GM19328 (cell line): ENCODE results near the gene SPRR3.

Experiments
- ATAC-seq: cut with Tn5 transposase; IDR thresholded peaks from one replicate; pipeline ENCODE4 v1.9.1; 2021; ENCODE audit warnings: mild to moderate bottlenecking, moderate library complexity; ENCODE audit not compliant: unreplicated experiment

SPRR3 gene, protein sequence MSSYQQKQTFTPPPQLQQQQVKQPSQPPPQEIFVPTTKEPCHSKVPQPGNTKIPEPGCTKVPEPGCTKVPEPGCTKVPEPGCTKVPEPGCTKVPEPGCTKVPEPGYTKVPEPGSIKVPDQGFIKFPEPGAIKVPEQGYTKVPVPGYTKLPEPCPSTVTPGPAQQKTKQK

DNA sequence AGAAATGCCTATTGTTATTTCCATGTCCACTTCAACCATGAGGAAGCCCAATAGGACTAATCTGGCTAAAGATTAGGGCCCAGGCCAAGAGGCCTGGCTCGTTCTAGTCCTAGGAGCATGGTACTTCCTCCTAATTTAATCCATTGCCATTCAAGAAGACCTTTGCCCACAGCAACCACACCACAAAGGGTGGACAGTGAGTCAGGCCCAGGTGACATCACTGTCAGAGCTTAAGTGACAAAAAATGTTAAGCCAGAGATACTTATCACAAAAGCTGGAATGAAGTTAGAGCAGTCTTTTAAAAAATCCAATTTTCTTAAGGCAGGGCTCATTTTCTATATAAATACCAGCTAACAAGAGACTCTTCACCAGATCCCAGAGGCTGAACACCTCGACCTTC is at the start of gene SPRR3:
Gene SPRR3 (plus strand): TSS at position 368 of the 400 bp plus-strand sequence. CDS start 1,272 bp downstream, outside the sequence.
- no peak for ATAC-seq

DNA sequence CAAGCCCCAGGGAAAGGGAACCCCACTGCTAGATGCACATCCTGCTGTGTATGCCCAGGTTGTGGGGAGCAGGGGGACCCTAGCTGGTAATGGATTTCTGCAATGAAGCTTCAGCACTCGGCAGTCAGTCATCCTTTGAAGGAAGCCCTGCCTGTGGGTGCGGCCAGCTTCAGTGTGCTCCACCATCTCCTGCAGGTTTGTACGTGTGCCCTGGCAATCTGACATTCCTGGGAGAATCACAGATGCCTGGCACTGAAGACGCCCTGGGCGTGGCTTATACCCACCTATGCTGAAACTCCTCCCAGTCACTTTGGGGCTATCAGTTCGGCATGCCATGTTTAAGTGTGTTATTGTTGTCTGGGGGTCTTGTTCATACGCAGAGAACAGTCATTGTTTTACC is 47.8 kb upstream of the SPRR3 start:
- ATAC-seq: no peak

DNA sequence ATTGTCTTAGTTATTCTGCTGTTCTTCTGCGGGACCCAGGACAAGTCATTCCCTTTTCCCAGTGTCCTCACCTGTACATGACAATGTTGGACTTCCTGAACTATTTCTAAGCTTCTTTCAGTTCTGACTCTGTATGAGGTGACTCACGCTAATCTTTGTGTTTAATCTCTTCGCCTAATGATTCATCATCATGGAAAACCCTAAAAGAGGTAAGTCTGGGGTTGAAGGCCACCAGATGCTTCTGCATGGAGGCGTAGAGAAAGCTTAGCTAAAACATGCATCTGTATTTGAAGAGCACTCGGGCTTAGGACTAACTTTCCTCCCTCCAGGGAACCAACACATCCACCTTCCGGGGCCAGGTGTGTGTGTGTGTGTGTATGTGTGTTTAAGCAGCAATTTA is 47.1 kb upstream of the SPRR3 start:
- no peak for ATAC-seq

DNA sequence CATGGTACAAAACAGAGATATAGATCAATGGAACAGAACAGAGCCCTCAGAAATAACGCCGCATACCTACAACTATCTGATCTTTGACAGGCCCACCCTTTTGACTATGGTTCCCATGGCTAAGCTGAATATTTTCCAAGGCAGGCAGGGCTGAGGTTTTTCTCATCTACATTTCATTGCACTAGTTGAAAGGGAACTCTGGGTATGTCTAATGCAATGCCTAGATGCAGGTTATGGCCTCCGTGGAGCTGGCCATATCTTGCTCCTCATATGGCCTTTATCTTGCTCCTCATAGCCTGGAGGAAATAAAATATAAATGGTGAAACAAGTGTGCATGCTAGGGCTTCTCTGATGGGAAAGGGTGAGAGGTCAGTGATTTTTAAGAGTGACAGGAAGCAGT is 44.0 kb upstream of the SPRR3 start:
- no peak for ATAC-seq

DNA sequence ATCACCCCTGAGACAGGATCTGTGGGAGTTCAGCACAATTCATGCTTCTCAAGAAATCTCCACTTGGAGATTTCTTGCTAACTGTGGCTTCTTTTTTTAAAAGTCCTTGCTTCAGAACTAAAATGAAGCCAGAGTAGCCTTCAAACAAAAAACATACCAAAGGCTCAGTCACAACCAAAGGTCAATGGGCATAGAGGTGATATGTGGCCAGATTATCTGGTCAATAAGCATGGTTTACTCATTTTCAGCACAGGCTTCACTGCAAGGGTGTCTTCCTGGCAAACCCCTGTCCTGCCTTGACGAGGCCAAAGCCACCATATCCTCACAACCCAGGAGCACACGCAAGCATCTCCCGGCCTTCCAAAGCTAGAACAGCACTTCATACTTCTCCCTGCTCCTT is 42.3 kb upstream of the SPRR3 start:
- ATAC-seq: no peak

DNA sequence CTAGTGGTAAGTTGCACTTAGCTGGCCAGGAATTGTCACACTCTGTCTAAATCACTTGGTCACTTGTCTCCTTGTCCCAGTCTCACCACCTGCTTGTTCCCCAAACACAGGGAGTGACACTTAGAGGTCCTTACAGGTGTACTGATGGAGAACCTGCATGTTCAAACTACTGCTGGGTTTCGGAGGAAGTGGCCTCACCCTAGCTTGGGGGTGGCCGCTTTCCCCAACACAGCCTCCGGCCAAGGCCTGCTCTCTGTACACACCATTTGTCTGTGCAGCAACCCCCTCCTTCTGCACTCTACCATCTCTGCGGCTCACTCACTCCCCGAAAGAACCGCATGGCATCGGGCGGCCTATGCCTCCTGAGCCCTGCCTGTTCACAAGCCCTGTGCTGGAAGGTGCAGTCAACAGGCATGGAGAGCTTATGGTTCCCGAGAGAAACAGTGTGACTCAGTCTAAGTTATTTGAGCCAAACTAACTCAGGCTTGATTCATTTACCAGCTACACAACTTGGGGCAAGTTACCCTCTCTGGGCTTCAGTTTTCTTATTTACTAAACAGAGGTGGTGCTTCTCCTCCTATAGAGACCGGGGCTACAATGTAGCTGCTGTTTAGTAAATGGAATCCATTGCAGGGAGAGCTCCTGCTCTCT is 41.6 kb upstream of the SPRR3 start:
- ATAC-seq: no peak

DNA sequence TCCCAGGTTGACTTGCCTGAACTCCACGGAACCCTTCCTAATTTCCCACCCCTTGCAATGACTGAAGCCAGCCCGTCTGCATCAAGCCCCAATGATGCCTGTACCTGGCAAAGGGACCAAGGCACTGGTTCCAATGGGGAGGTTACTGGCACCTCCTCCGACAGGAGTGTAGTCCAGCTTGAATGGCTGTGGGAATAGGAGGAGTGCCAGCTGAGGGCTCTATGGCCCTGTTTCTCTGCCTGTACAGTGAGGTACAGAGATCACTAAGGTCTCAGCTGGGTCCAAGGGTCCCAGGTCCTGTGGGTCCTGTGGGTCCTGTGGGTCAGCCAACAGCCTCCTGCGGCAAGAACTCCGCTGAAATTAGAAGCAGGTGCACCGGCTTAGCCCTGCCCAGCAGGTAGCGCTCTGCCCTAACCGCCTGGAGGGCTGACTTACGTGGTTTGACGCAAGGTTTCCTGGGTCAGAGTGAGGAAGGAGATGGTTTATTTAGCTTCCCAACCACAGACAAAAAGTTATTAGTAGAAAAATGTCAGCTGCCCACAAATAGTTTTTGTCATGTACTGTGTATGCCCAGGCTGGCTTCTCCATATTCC is 41.0 kb upstream of the SPRR3 start:
- no peak for ATAC-seq

DNA sequence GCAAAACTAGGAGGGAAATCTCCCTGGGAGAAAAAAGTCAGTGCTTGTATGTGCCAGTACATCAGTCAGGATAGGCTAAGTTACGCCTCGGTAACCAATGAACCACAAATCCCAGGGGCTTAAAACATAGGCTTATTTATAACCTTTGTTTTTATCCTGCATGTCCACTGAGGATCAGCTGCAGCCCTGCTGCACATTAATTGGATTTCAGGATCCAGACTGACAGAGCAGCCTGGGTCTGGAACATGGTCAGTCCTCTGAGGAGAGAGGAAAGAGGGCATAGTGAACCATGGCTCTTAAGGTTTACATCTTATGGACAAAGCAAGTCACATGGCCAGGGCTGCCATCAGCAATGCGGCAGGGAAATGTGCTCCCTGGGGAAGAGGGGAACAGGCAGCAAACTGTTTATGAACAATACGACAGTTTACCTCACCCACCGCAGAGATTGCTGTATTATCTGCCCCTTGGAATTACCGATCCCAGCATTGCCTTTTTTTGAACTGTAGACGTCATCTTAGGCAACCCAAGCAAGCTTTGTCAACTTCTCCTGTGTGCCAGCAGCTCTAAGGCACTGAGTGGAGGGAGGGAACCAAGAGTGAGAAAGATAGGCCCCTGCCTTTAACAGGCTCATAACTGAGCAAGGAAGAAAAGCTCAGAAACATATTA is 40.2 kb upstream of the SPRR3 start:
- ATAC-seq: no peak

DNA sequence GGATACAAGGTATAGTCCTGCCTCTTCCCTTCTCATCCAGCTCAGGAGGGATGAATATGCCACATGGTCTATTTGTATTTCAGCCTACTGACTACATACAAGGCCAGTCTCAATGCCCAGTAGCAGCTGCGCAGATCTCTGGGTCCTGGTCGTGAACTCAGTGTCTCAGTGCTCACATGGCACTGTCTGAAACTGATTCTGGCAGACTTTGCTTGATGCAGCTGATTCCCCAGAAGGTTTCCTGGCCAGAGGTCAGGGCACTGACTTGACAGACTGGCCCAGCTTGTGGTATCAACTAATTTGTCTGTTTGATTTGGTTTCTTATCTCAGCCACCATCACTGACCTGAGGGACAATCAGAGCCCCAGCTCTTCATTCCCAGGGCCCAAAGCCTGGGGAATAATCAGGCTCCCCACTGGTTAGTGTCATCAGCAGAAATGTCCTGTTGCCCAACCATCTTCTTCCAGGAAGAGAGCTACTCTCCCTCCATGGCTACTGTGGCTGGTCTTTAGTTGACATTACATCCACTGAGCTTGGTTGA is 38.6 kb upstream of the SPRR3 start:
- ATAC-seq: no peak

DNA sequence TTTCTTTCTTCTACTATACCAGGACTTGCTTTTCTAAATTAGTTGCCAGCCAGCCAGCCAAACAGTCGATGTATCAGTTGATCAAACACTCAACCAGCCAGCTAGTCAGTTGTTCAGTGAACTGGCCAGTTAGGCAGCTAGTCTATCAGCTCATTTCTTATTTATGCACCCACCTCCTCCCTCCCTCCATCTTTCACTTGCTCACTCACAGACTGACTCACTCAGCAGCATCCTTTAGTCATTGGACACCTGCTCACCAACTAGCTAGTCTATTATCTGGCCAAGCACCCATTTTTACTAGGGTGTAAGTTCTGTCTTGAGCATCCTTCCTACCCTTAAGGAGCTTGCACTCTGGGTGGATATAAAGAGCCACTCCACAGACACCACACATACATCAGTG is 37.0 kb upstream of the SPRR3 start:
- no peak for ATAC-seq

DNA sequence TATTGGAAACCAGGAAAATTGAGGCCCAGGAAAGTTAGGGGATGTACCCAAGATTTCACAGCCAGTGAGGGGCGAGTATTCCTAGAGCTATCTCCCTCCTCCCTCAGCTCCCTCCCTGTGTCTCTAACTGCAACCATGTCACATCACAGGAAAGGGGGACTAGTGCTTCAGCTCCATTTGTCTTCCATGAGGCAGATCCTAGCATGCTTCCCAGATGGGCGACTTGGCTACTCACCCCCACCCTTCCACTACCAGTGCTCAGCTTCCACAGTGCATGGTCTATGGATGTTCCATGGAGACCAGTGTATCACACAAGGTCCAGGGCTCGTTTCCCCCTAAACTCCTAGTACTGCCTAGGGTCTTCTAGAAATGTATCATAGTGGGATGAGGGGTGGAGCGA is 35.7 kb upstream of the SPRR3 start:
- ATAC-seq: no peak

DNA sequence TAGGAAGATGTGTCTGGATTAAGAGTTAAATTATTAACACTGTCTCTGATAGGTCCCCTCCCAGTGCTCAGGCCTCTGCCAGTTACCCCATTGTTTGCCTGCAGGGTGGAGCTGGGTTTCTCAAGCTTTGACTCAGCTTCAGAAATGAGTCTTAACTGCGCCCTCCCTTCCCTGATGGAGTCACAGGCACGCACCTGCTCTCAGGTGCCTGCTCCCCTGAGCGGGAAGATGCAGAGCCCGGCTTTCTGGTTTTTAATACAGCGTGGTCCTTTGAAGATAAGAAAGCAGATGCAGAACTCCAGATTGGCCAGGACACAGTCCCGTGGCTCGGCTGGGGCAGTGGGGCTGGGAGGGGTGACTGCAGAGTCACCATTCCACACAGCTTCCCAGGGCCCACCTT is 34.3 kb upstream of the SPRR3 start:
- no peak for ATAC-seq

DNA sequence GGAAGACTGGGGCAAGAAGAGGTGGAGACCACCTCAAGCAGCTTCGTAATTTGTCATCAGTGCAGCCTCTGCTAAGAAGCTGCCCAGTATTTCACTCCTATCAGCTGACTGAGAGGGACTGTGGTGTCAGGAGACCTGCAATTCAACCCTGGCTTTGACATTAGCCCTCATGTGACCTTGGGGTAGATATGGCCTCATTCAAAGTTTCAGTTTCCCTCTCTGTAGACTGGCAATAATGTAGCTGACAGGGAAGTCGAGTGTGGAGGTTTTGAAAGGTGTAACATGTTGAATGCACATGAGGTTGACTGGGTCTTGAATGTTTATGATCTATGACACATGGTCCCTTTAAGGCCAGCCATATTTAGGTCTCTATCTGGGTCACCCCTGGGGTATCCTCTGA is 33.3 kb upstream of the SPRR3 start:
- peak; percentile 81 for ATAC-seq

DNA sequence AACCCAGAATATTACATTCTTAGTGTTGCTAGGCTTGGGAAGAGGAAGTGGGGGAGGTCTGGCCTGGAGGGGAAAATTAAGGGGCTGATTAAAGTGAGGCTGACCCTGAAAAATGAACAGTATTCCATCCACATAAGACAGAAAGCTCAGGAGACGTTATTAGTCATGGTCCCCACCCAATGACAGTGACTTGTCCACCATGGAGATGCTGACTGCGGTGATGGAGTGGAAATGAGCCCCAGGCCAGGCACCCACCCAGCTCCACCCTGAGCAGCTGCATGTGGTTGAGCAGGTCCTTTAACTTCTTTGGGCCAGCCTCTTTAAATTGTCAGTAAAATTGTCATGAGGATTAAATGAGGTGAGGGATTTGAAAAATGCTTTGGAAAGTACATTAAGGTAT is 32.5 kb upstream of the SPRR3 start:
- ATAC-seq: no peak

DNA sequence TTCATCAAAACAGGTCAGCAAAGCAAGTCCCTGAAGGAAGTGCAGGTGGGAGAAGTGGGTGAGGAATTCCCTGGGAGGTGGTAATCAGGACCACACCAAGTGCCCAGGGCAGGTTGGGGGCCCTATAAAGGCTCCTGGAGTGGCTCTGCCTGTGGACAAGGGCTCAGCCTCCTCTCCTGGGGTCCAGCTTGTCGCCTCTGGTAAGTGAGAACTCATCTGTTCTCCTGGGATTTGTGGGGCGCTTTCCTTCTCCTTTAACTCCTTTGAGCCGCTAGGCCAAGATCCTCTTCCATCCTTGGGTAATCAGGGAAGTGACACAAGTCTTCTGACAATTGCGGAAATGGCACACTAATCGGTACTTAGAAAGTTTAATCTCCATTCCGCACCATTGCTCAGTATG is 31.1 kb upstream of the SPRR3 start, which contains the start of gene SPRR4:
Gene SPRR4 (plus strand): TSS at position 154 of the 400 bp plus-strand sequence. CDS start 1,243 bp downstream, outside the sequence.
- no peak for ATAC-seq

DNA sequence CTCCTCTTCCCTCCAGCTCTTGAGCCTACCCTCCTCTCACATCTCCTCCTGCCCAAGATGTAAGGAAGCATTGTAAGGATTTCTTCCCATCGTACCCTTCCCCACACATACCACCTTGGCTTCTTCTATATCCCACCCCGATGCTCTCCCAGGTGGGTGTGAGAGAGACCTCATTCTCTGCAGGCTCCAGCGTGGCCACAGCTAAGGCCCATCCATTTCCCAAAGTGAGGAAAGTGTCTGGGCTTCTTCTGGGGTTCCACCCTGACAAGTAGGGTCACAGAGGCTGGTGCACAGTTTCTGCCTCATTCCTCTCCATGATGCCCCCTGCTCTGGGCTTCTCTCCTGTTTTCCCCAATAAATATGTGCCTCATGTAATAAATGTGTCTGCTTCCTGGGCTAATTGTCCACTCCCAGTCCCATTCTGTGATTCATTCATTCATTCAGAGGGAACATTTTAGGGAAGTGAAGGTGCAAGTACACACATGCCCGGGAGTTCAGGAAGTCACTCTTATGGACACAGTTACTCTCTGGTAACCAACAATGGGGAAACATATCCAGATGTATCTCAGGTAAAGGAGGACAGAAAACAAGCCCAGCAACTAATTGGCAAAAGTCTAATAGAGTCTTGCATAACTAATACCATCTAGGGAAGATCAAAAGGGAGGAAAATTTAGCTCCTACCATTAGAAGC is 29.2 kb upstream of the SPRR3 start:
- no peak for ATAC-seq

DNA sequence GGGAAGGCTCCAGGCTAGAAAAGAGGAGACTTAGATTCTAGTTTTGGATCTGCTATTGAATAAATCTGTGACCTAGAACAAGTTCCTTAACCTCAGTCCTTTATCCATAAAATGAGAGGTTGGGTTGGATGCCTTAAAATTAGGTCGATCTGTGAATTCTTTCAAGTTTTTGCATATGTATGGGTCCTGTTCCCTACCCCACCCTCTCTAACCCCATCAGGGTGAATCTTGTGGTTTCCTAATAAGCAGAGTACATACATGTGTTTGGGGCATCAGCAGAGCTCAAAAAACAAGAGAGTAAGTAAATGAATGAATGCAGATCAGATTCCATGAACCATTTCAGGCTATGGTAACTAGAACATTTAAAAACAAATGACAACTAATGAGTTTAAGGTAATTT is 24.9 kb upstream of the SPRR3 start:
- ATAC-seq: no peak

DNA sequence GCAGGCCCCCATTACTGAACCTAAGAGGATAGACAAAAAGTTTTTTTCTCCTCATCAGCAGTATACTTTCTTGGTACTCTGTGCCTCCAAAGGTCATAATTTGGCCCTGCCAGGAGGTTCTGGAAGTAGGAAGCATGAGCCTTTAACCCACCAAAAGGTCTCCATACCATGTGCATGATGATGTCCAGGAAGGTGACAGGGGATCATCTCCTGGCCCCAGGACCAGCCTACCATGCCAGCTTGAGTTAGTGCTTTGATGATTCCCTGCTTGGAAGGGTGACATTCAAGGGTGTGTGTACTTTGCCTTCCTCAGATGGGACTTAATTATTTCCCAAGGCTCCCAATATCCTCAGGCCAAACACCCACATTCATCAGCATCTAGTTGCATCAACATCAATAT is 23.9 kb upstream of the SPRR3 start:
- ATAC-seq: no peak

DNA sequence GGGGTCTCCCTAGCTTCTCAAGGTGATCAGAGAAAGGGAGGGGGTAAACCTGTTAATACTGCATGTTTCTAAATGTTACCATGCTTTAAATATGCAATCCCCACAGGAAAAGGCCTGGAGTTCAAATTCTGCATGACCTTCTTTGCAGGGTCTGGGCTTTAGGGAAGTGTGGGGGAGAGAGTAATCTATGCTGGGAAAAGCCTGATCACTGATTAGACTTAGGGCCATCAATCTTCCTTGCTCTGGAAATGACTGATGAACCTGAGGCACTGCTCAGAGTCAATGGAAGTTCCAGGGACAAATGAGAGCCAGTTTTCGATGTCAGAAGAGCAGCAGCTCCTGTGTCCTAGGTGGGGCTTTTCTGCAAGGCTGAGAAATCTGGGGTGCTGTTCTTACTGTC is 20.9 kb upstream of the SPRR3 start:
- ATAC-seq: no peak

DNA sequence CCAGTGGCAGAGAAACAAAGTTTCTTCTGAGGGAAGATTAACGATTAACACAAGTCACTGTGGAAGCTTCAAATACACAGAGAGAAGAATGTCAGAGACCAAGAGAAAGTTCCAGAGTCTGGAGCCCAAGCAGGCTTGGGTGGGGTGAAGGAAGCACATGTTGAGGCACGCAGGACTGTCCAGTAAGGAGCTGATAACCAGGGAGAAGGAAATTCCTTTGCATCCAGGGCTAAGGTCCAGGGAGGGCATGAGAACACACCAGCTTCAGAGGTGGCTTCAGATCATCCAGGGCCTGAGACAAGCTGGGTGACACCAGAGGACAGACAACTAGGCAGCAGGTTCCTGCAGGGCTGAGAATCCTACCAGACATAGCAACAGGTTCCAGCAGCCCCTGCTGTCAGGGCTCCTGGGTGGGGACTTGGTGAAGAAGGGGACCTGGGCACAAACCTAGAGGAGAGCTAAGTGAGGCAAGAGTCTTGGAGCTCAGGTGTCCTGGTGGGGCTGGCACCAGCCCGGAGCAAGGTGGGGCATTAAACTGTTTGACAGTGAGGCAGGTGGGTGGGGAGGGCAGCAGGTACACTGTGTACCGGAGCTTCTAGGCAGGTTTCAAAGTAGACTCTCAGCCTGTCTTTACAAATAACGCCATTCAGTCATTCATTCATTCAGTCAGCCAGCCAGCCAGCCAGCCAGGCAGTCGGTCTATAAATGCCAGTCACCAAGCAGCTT is 20.2 kb upstream of the SPRR3 start:
- ATAC-seq: no peak

DNA sequence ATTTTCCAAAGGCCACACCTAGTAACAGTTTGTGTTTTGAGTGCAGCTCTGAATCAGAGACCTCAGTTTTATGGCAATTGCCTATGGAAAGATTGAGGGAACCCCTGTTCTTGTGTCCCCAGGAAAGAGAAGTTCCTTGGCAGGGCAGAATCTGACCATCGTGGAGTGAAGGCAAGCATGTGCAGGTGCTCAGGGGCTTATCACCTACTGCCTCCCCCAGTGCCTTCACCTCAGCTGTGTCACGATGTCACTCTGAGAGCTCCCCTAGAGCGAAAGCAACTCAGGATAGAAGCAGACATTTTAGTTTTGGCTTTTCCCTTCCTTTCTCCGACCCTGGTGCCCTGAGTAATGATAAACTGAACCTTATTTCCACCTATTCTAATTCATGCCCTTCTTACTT is 19.5 kb upstream of the SPRR3 start:
- no peak for ATAC-seq
